ENCODE data around the gene C10orf143.

C10orf143 gene

GRCh38 chr10:130138479-130138866 lies 27.8 kb upstream of the C10orf143 start (continued):
- TF ChIP-seq PATZ1 (tag by site-specific recombination; IDR thresholded peaks at IDR 0.05) = peak; percentile 51
- TF ChIP-seq SP7 (tag by site-specific recombination; IDR thresholded peaks at IDR 0.05) = peak; percentile 76
- TF ChIP-seq ZNF398 (tag by site-specific recombination; IDR thresholded peaks at IDR 0.05) = 0 out of 2 replicates have a peak, but pooled peaks have one; percentile 8
- TF ChIP-seq ZNF837 (tag by site-specific recombination; IDR thresholded peaks at IDR 0.05) = no peak
- no peak for TF ChIP-seq BCL11A (tag by site-specific recombination; IDR thresholded peaks at IDR 0.05; ENCODE audit: low read depth)
- no peak for TF ChIP-seq MYNN (tag by site-specific recombination; IDR thresholded peaks at IDR 0.05; ENCODE audit: borderline replicate concordance)
- TF ChIP-seq ZNF335 (tag by site-specific recombination; conservative IDR thresholded peaks at IDR 0.05) = peak; percentile 43; the same call in 1 of the 2 replicates
- no peak for TF ChIP-seq ZNF610 (tag by site-specific recombination; IDR thresholded peaks at IDR 0.05; ENCODE audit: borderline replicate concordance)
- no peak for TF ChIP-seq ZBTB20 (tag by site-specific recombination; IDR thresholded peaks at IDR 0.05)
- 0 out of 2 replicates have a peak, but pooled peaks have one; percentile 34 for TF ChIP-seq ZNF24 (tag by site-specific recombination; IDR thresholded peaks at IDR 0.05)
- TF ChIP-seq SCRT1 (tag by site-specific recombination; IDR thresholded peaks at IDR 0.05; ENCODE audit: borderline replicate concordance) = no peak
- no peak for TF ChIP-seq ZNF184 (tag by site-specific recombination; IDR thresholded peaks at IDR 0.05)
- TF ChIP-seq ZNF518A (tag by site-specific recombination; conservative IDR thresholded peaks at IDR 0.05; ENCODE audit: low read depth) = no peak
- TF ChIP-seq ZNF488 (tag by site-specific recombination; IDR thresholded peaks at IDR 0.05) = no peak
- no peak for TF ChIP-seq ZNF513 (tag by site-specific recombination; IDR thresholded peaks at IDR 0.05)
- no peak for TF ChIP-seq ZFP69B (tag by site-specific recombination; IDR thresholded peaks at IDR 0.05)
- TF ChIP-seq ZBTB10 (tag by site-specific recombination; IDR thresholded peaks at IDR 0.05) = no peak
- no peak for TF ChIP-seq ZNF555 (tag by site-specific recombination; conservative IDR thresholded peaks at IDR 0.05)
- TF ChIP-seq ZNF777 (tag by site-specific recombination; IDR thresholded peaks at IDR 0.05; ENCODE audit: borderline replicate concordance) = no peak
- peak; percentile 71 for TF ChIP-seq OSR2 (tag by site-specific recombination; IDR thresholded peaks at IDR 0.05)
- no peak for TF ChIP-seq ZBTB21 (tag by site-specific recombination; IDR thresholded peaks at IDR 0.05)
- no peak for TF ChIP-seq ZNF423 (tag by site-specific recombination; IDR thresholded peaks at IDR 0.05)
- TF ChIP-seq INSM2 (tag by site-specific recombination; IDR thresholded peaks at IDR 0.05) = peak; percentile 81; the same call in 1 of the 2 replicates

Data from HEK293 (cell line).